ENCODE measurements around the gene TMEM130. TPM values are rescaled to one million over a fixed set of nuclear protein-coding genes. Genes with fewer than 3 reads are reported as not detected.

The TMEM130 gene
- polyA plus RNA-seq, 1 of the 3 experiments (the other 2 are of a cell fraction) = 1.2 TPM

DNA sequence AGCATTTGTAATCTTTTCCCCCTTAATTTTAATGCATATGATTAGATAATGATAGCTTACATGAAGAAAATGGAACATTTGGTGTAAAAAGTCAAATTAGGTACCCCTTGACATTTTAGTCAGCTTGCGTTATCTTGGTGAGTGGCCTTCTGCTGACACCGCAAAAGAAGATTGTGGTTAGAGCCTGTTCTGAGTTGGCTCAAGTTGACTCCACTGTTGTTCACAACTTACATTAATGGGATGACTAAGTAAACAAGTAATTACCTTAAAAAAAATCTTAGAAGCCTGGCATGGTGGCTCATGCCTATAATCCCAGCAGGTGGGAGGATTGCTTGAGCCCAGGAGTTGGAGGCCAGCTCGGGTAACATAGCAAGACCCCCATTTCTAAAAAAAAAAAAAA lies 32.7 kb upstream of the TMEM130 start:
- no peaks in the 10 kb centered on the region for H3K9me3 ChIP-seq
- H3F3A ChIP-seq (replicated peaks; ENCODE audit: insufficient read depth) = no peaks in the 10 kb centered on the region
- 93% methylated on average over 3 of the region's 3 CpGs for WGBS (ENCODE audit: low lambda C conversion rate)
- H3K4me2 ChIP-seq = no peak overlapping the region
- TF ChIP-seq RAD21 (IDR thresholded peaks at IDR 0.05; ENCODE audit: low read length) = no peak
- no peak for TF ChIP-seq NFIC (IDR thresholded peaks at IDR 0.05; ENCODE audit: borderline replicate concordance)
- no peaks in the 10 kb centered on the region for H4K20me1 ChIP-seq (ENCODE audit: insufficient read depth)
- H3K79me2 ChIP-seq (ENCODE audit: insufficient read depth) = 0 out of 2 replicates have a peak, but pooled peaks cover 3% of the 10 kb centered on the region
- H3K9me2 ChIP-seq = no peaks in the 10 kb centered on the region
- POLR2A ChIA-PET = interaction anchor here (0.9 kb wide), 1 partner anchor 54 kb away, joined by 3 read pairs; no protein-coding TSS in a partner anchor
- peaks cover 75 to 91% of the 10 kb centered on the region in 2 experiments for H3K36me3 ChIP-seq (replicated peaks in 1 of 2; ENCODE audit: control insufficient read depth in 1 of 2, insufficient read depth in 2 of 2, low read length in 1 of 2)
- no peak overlapping the region for H3K4me3 ChIP-seq (ENCODE audit: low read depth in 2 of 2, low read length in 1 of 2)
- peaks cover 0 to 6% of the 10 kb centered on the region in 2 experiments; a peak in 1 of 4 replicates for H3K4me1 ChIP-seq (ENCODE audit: control insufficient read depth in 1 of 2, insufficient read depth in 2 of 2, low read depth in 1 of 2, low read length in 1 of 2)
- H3K9ac ChIP-seq = no peak overlapping the region
- no peaks in the 10 kb centered on the region for H3K27me3 ChIP-seq (ENCODE audit: insufficient read depth)
- H3K27ac ChIP-seq (ENCODE audit: low read depth in 2 of 2, low read length in 1 of 2) = no peak overlapping the region
- CTCF ChIA-PET = interaction anchor here (0.9 to 3.0 kb wide), 10 partner anchors 11 to 157 kb away, joined by 3 to 12 read pairs (median 4); partner anchors contain the start of gene TRRAP
- no peak overlapping the region for H2AFZ ChIP-seq (ENCODE audit: low read depth)
- DNase-seq = no peak

GRCh38 chr7:98900815-98901214 lies 31.0 kb upstream of the TMEM130 start:
- H3K4me2 ChIP-seq = no peak overlapping the region
- no peak for TF ChIP-seq GATA2 (CRISPR knock-in tag; IDR thresholded peaks at IDR 0.05)
- TF ChIP-seq MAX (IDR thresholded peaks at IDR 0.05; ENCODE audit: low read depth) = no peak
- no peak for TF ChIP-seq EP300 (IDR thresholded peaks at IDR 0.05; ENCODE audit: borderline replicate concordance in 1 of 2, low read depth in 1 of 2, low read length in 1 of 2)
- H3K9me2 ChIP-seq = no peaks in the 10 kb centered on the region
- no peaks in the 10 kb centered on the region for H3K27me3 ChIP-seq (ENCODE audit: insufficient read depth)
- H3F3A ChIP-seq (replicated peaks; ENCODE audit: insufficient read depth) = no peaks in the 10 kb centered on the region
- no peak overlapping the region for H3K4me3 ChIP-seq (ENCODE audit: low read depth in 2 of 2, low read length in 1 of 2)
- H3K9me3 ChIP-seq = no peaks in the 10 kb centered on the region
- H3K9ac ChIP-seq = no peak overlapping the region
- no peaks in the 10 kb centered on the region for H4K20me1 ChIP-seq (ENCODE audit: insufficient read depth)
- H2AFZ ChIP-seq (ENCODE audit: low read depth) = no peak overlapping the region
- H3K79me2 ChIP-seq (ENCODE audit: insufficient read depth) = peaks cover 7% of the 10 kb centered on the region; the same call in 1 of the 2 replicates
- H3K4me1 ChIP-seq (ENCODE audit: control insufficient read depth in 1 of 2, insufficient read depth in 2 of 2, low read depth in 1 of 2, low read length in 1 of 2) = peaks cover 0 to 6% of the 10 kb centered on the region in 2 experiments; a peak in 1 of 4 replicates
- ChIA-PET POLR2A (no interaction called here), CTCF (interaction anchor here (1.4 to 2.8 kb wide), 2 partner anchors 21 to 23 kb away, joined by 3 to 8 read pairs; partner anchors contain the start of gene TRRAP)
- H3K27ac ChIP-seq (ENCODE audit: low read depth in 2 of 2, low read length in 1 of 2) = no peak overlapping the region
- peaks cover 78 to 91% of the 10 kb centered on the region in 2 experiments for H3K36me3 ChIP-seq (replicated peaks in 1 of 2; ENCODE audit: control insufficient read depth in 1 of 2, insufficient read depth in 2 of 2, low read length in 1 of 2)
- no peak for DNase-seq
- WGBS (ENCODE audit: low lambda C conversion rate) = 97% methylated on average over 3 of the region's 3 CpGs

GRCh38 chr7:98899816-98900215 lies 30.0 kb upstream of the TMEM130 start:
- ChIA-PET POLR2A (interaction anchor here (0.8 kb wide), 1 partner anchor 8 kb away, joined by 4 read pairs; no protein-coding TSS in a partner anchor), CTCF (interaction anchor here (1.2 to 2.8 kb wide), 3 partner anchors 20 to 22 kb away, joined by 3 to 8 read pairs (median 3); partner anchors contain the start of gene TRRAP)
- WGBS (ENCODE audit: low lambda C conversion rate) = 97% methylated on average over 7 of the region's 7 CpGs
- TF ChIP-seq MEF2A (IDR thresholded peaks at IDR 0.05; ENCODE audit: borderline replicate concordance, low read depth) (no peak), GABPA (IDR thresholded peaks at IDR 0.05; ENCODE audit: low read depth) (no peak), NFIC (IDR thresholded peaks at IDR 0.05; ENCODE audit: borderline replicate concordance) (no peak), SIN3A (IDR thresholded peaks at IDR 0.05; ENCODE audit: borderline replicate concordance, low read depth, low read length) (no peak)
- TF ChIP-seq, protein P1, sequence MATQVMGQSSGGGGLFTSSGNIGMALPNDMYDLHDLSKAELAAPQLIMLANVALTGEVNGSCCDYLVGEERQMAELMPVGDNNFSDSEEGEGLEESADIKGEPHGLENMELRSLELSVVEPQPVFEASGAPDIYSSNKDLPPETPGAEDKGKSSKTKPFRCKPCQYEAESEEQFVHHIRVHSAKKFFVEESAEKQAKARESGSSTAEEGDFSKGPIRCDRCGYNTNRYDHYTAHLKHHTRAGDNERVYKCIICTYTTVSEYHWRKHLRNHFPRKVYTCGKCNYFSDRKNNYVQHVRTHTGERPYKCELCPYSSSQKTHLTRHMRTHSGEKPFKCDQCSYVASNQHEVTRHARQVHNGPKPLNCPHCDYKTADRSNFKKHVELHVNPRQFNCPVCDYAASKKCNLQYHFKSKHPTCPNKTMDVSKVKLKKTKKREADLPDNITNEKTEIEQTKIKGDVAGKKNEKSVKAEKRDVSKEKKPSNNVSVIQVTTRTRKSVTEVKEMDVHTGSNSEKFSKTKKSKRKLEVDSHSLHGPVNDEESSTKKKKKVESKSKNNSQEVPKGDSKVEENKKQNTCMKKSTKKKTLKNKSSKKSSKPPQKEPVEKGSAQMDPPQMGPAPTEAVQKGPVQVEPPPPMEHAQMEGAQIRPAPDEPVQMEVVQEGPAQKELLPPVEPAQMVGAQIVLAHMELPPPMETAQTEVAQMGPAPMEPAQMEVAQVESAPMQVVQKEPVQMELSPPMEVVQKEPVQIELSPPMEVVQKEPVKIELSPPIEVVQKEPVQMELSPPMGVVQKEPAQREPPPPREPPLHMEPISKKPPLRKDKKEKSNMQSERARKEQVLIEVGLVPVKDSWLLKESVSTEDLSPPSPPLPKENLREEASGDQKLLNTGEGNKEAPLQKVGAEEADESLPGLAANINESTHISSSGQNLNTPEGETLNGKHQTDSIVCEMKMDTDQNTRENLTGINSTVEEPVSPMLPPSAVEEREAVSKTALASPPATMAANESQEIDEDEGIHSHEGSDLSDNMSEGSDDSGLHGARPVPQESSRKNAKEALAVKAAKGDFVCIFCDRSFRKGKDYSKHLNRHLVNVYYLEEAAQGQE (IDR thresholded peaks at IDR 0.05; ENCODE audit: low read depth, low read length) = no peak
- H3K27me3 ChIP-seq (ENCODE audit: insufficient read depth) = no peaks in the 10 kb centered on the region
- no peaks in the 10 kb centered on the region for H4K20me1 ChIP-seq (ENCODE audit: insufficient read depth)
- H3K36me3 ChIP-seq (replicated peaks in 1 of 2; ENCODE audit: control insufficient read depth in 1 of 2, insufficient read depth in 2 of 2, low read length in 1 of 2) = peaks cover 77 to 95% of the 10 kb centered on the region in 2 experiments
- H3K9me3 ChIP-seq = no peaks in the 10 kb centered on the region
- no peaks in the 10 kb centered on the region for H3F3A ChIP-seq (replicated peaks; ENCODE audit: insufficient read depth)
- no peak overlapping the region for H2AFZ ChIP-seq (ENCODE audit: low read depth)
- no peak overlapping the region for H3K27ac ChIP-seq (ENCODE audit: low read depth in 2 of 2, low read length in 1 of 2)
- H3K4me1 ChIP-seq (ENCODE audit: control insufficient read depth in 1 of 2, insufficient read depth in 2 of 2, low read depth in 1 of 2, low read length in 1 of 2) = no peaks in the 10 kb centered on the region
- no peak overlapping the region for H3K9ac ChIP-seq
- DNase-seq = no peak
- peaks cover 7% of the 10 kb centered on the region; the same call in 1 of the 2 replicates for H3K79me2 ChIP-seq (ENCODE audit: insufficient read depth)
- H3K9me2 ChIP-seq = no peaks in the 10 kb centered on the region
- no peak overlapping the region for H3K4me3 ChIP-seq (ENCODE audit: low read depth in 2 of 2, low read length in 1 of 2)
- H3K4me2 ChIP-seq = no peak overlapping the region

Measured in SK-N-SH (cell line).